NT2/D1 (cell line): ENCODE data around the gene SFXN5.

Experiments
- DNase-seq: peaks from one replicate; pipeline ENCODE4 v3.0.0-alpha.2; 2011; ENCODE audit warnings: low read depth, low spot score
- H3K27me3 ChIP-seq: 2 replicates; pipeline ENCODE4 v1.6.0; 2011; ENCODE audit warnings: mild to moderate bottlenecking; ENCODE audit not compliant: insufficient read length, insufficient read depth
- H3K36me3 ChIP-seq: 2 replicates; pipeline ENCODE4 v1.6.1; 2011; ENCODE audit warnings: mild to moderate bottlenecking, low read length, mixed read lengths; ENCODE audit not compliant: insufficient read depth, insufficient read length
- H3K4me1 ChIP-seq: 2 replicates; pipeline ENCODE4 v1.5.1; 2011; ENCODE audit not compliant: insufficient read depth, insufficient read length
- H3K4me3 ChIP-seq: 2 replicates; pipeline ENCODE4 v1.5.1; 2011; ENCODE audit warnings: low read depth; ENCODE audit not compliant: insufficient read length
- H3K9ac ChIP-seq: 2 replicates; pipeline ENCODE4 v1.6.0; 2011; ENCODE audit warnings: low read depth; ENCODE audit not compliant: insufficient read length
- H3K9me3 ChIP-seq: 2 replicates; pipeline ENCODE4 v1.5.1; 2011; ENCODE audit warnings: mild to moderate bottlenecking, low read length; ENCODE audit not compliant: insufficient read depth
- SUZ12 ChIP-seq: IDR thresholded peaks from 2 replicates; pipeline ENCODE4 v1.6.1; 2011; ENCODE audit not compliant: insufficient read length, insufficient read depth; ENCODE audit errors: extremely low read depth
- YY1 ChIP-seq: IDR thresholded peaks from 2 replicates; pipeline ENCODE4 v1.6.1; 2011; ENCODE audit not compliant: insufficient read length, insufficient read depth
- ZNF274 ChIP-seq: IDR thresholded peaks from 2 replicates; pipeline ENCODE4 v1.6.1; 2011; ENCODE audit warnings: mild to moderate bottlenecking, low read depth, low read length

SFXN5 gene

GRCh38 chr2:73085691-73086090 is 14.2 kb upstream of the SFXN5 start:
- peaks cover 16% of the 10 kb centered on the region for H3K4me1 ChIP-seq
- H3K4me3 ChIP-seq, result no peak overlapping the region
- TF ChIP-seq YY1 (no peak), SUZ12 (no peak), ZNF274 (no peak)
- DNase-seq, result peak; percentile 67
- H3K36me3 ChIP-seq, result peaks cover 66% of the 10 kb centered on the region
- no peak overlapping the region for H3K9ac ChIP-seq
- H3K9me3 ChIP-seq, result no peaks in the 10 kb centered on the region
- no peaks in the 10 kb centered on the region for H3K27me3 ChIP-seq

GRCh38 chr2:73084971-73085370 is 13.5 kb upstream of the SFXN5 start:
- Histone ChIP-seq H3K36me3 (peaks cover 72% of the 10 kb centered on the region), H3K4me1 (peaks cover 17% of the 10 kb centered on the region), H3K9ac (no peak overlapping the region), H3K4me3 (no peak overlapping the region), H3K9me3 (no peaks in the 10 kb centered on the region), H3K27me3 (no peaks in the 10 kb centered on the region)
- no peak for DNase-seq
- TF ChIP-seq SUZ12 (no peak), YY1 (no peak), ZNF274 (no peak)

GRCh38 chr2:73083886-73084800 is 12.6 kb upstream of the SFXN5 start:
- DNase-seq, result no peak
- no peak for TF ChIP-seq ZNF274
- TF ChIP-seq YY1, result no peak
- no peak for TF ChIP-seq SUZ12
- Histone ChIP-seq H3K27me3 (no peaks in the 10 kb centered on the region), H3K9me3 (no peaks in the 10 kb centered on the region), H3K4me1 (peaks cover 15% of the 10 kb centered on the region), H3K36me3 (peaks cover 80% of the 10 kb centered on the region), H3K9ac (no peak overlapping the region), H3K4me3 (no peak overlapping the region)

- Histone ChIP-seq H3K4me3 (no peak overlapping the region), H3K27me3 (no peaks in the 10 kb centered on the region), H3K36me3 (peaks cover 80% of the 10 kb centered on the region), H3K9ac (no peak overlapping the region), H3K9me3 (no peaks in the 10 kb centered on the region), H3K4me1 (peaks cover 15% of the 10 kb centered on the region)
- DNase-seq, result no peak
- TF ChIP-seq YY1, result no peak
- no peak for TF ChIP-seq ZNF274
- TF ChIP-seq SUZ12, result no peak
Observed at GRCh38 chr2:73082523-73083410, 11.3 kb upstream of the SFXN5 start.

GRCh38 chr2:73081181-73081671 is 9.7 kb upstream of the SFXN5 start:
- Histone ChIP-seq H3K27me3 (no peaks in the 10 kb centered on the region), H3K36me3 (peaks cover 75% of the 10 kb centered on the region), H3K9ac (peak overlapping the region; percentile 50), H3K9me3 (no peaks in the 10 kb centered on the region), H3K4me1 (peaks cover 15% of the 10 kb centered on the region), H3K4me3 (no peak overlapping the region)
- no peak for TF ChIP-seq ZNF274
- TF ChIP-seq SUZ12, result no peak
- no peak for TF ChIP-seq YY1
- DNase-seq, result no peak

GRCh38 chr2:73080321-73081131 is 9.0 kb upstream of the SFXN5 start:
- DNase-seq, result no peak

More at GRCh38 chr2:73080321-73081131, 9.0 kb upstream of the SFXN5 start:
- no peak for TF ChIP-seq SUZ12
- no peak for TF ChIP-seq ZNF274
- no peak for TF ChIP-seq YY1
- Histone ChIP-seq H3K4me3 (no peak overlapping the region), H3K9me3 (no peaks in the 10 kb centered on the region), H3K36me3 (peaks cover 74% of the 10 kb centered on the region), H3K9ac (no peak overlapping the region), H3K27me3 (no peaks in the 10 kb centered on the region), H3K4me1 (peaks cover 11% of the 10 kb centered on the region)
